T-cell (primary cell): Measurements from ENCODE around the gene DYNC2LI1. TPM values are rescaled to one million over a fixed set of nuclear protein-coding genes. Genes with fewer than 3 reads are reported as not detected.

Source experiments
- ATAC-seq, 4 experiments: fragments of 200-7000 bp in 3 of 4; fragments of 150-1000 bp in 1 of 4; cut with Tn5 transposase; replicated peaks in 1 of 4; 1 replicate in 3 of 4; 2 replicates in 1 of 4; pipeline ENCODE4 v1.10.0; 2021; ENCODE audit warnings: moderate library complexity in 3 of 4, mild to moderate bottlenecking in 2 of 4, moderate number of reproducible peaks in 1 of 4
- CTCF ChIA-PET, 2 donors: fragments of 300-600 bp; sonication (Branson Sonifier 250); formaldehyde crosslinking; loops; one replicate each; lab custom pipeline; 2022; ENCODE audit warnings: antibody characterized with exemption in 2 of 2; lab: Charles Lee
- POLR2A ChIA-PET, 2 donors: fragments of 300-600 bp; sonication (Branson Sonifier 250); formaldehyde crosslinking; loops; one replicate each; lab custom pipeline; 2022; ENCODE audit warnings: antibody characterized with exemption in 2 of 2; lab: Charles Lee
- DNase-seq, 35 experiments: peaks; one replicate each; pipeline versions ENCODE4 v3.0.0 to v3.0.0-alpha.2; 2013 to 2023
- H3K27ac ChIP-seq: one replicate; pipeline ENCODE4 v1.5.1; 2013; ENCODE audit warnings: low read length
- H3K27me3 ChIP-seq, 2 experiments: replicated peaks in 1 of 2; 1 replicate in 1 of 2; 2 replicates in 1 of 2; pipeline versions ENCODE4 v1.6.1 to v1.7.0; 2013; ENCODE audit warnings: low read length in 1 of 2, mixed read lengths in 1 of 2; ENCODE audit not compliant: control insufficient read depth in 2 of 2, insufficient read depth in 2 of 2; ENCODE audit errors: extremely low read depth in 1 of 2
- H3K36me3 ChIP-seq, 2 donors: 1 replicate in 1 of 2; 2 replicates in 1 of 2; pipeline versions ENCODE4 v1.6.1 to v1.7.0; 2013; ENCODE audit warnings: low read length in 1 of 2; ENCODE audit not compliant: control insufficient read depth in 2 of 2, insufficient read depth in 1 of 2; ENCODE audit errors: extremely low read depth in 1 of 2
- H3K4me1 ChIP-seq, 2 experiments: 1 replicate in 1 of 2; 2 replicates in 1 of 2; pipeline versions ENCODE4 v1.6.1 to v1.7.0; 2013; ENCODE audit warnings: low read length in 2 of 2, mixed read lengths in 1 of 2; ENCODE audit not compliant: insufficient read depth in 2 of 2, control insufficient read depth in 1 of 2; ENCODE audit errors: extremely low read depth in 1 of 2
- H3K4me3 ChIP-seq, 2 donors: 1 replicate in 1 of 2; 2 replicates in 1 of 2; pipeline versions ENCODE4 v1.5.1 to v1.7.0; 2013; ENCODE audit warnings: mild to moderate bottlenecking in 2 of 2, low read length in 1 of 2, moderate library complexity in 1 of 2; ENCODE audit not compliant: control insufficient read depth in 1 of 2; ENCODE audit errors: extremely low read depth in 1 of 2
- H3K9me3 ChIP-seq: 2 replicates; pipeline ENCODE4 v1.7.0; 2013
- H3K27ac Mint-ChIP-seq, 2 donors: one replicate each; pipeline ENCODE4 v1.8.0; 2020 to 2021; ENCODE audit warnings: mild to moderate bottlenecking in 2 of 2, mixed read lengths in 2 of 2
- H3K27me3 Mint-ChIP-seq, 2 donors: one replicate each; pipeline ENCODE4 v1.8.0; 2021 to 2022; ENCODE audit warnings: mixed read lengths in 2 of 2
- H3K36me3 Mint-ChIP-seq: one replicate; pipeline ENCODE4 v1.8.0; 2021; ENCODE audit warnings: mixed read lengths
- H3K4me1 Mint-ChIP-seq, 3 donors: one replicate each; pipeline ENCODE4 v1.8.0; 2020 to 2022; ENCODE audit warnings: mixed read lengths in 3 of 3, mild to moderate bottlenecking in 1 of 3
- H3K4me3 Mint-ChIP-seq, 3 donors: one replicate each; pipeline ENCODE4 v1.8.0; 2020 to 2022; ENCODE audit warnings: mild to moderate bottlenecking in 3 of 3, mixed read lengths in 3 of 3, moderate library complexity in 3 of 3
- H3K9me3 Mint-ChIP-seq, 3 donors: one replicate each; pipeline ENCODE4 v1.8.0; 2020 to 2022; ENCODE audit warnings: mixed read lengths in 3 of 3
- WGBS: methylation state at CpG from one replicate; pipeline ENCODE4 v1.1.5; 2013; ENCODE audit warnings: missing lambda C conversion rate; ENCODE audit not compliant: insufficient coverage; 5-methylcytosine and 5-hydroxymethylcytosine counted together
- total RNA-seq, 35 experiments: library from RNA in 6 of 35; stranded (reverse) in 6 of 35; fragments of 120-200 nt in 1 of 35; gene quantifications; one replicate each; pipeline versions ENCODE4 v1.2.1 to v1.2.4 and lab custom pipeline; 2013 to 2026

Gene DYNC2LI1
- total RNA-seq, 5 donors from 2014 or later (not counting 1 experiment from before 2014, with no cell fraction given): 2.4 to 4.7 (median 3.7) TPM

GRCh38 chr2:43812947-43813346 is 39.1 kb downstream of the DYNC2LI1 start:
- no peaks in the 10 kb centered on the region for H3K36me3 ChIP-seq
- no peaks in the 10 kb centered on the region for H3K9me3 Mint-ChIP-seq
- H3K27ac Mint-ChIP-seq: no peak overlapping the region
- no peak overlapping the region for H3K4me3 Mint-ChIP-seq
- no peaks in the 10 kb centered on the region for H3K4me1 Mint-ChIP-seq
- DNase-seq: no peak
- H3K27me3 Mint-ChIP-seq: no peaks in the 10 kb centered on the region
- H3K36me3 Mint-ChIP-seq: peaks cover 3% of the 10 kb centered on the region
- H3K27ac ChIP-seq: no peak overlapping the region
- WGBS: no CpG with 5 or more reads among the region's 2 CpGs
- H3K4me1 ChIP-seq: no peaks in the 10 kb centered on the region
- no peak overlapping the region for H3K4me3 ChIP-seq
- no peaks in the 10 kb centered on the region for H3K9me3 ChIP-seq
- ChIA-PET CTCF (no interaction called here), POLR2A (no interaction called here)
- H3K27me3 ChIP-seq: no peaks in the 10 kb centered on the region
- no peak for ATAC-seq

GRCh38 chr2:43814711-43815110 is 40.9 kb downstream of the DYNC2LI1 start:
- no CpG with 5 or more reads among the region's 3 CpGs for whole genome bisulfite sequencing
- DNase-seq (no peak), ATAC-seq (no peak)
- no peaks in the 10 kb centered on the region for H3K4me1 Mint-ChIP-seq
- no peak overlapping the region for H3K27ac Mint-ChIP-seq
- POLR2A ChIA-PET: no interaction called here
- H3K27me3 Mint-ChIP-seq: peaks cover 0 to 3% of the 10 kb centered on the region in 2 donors
- no peak overlapping the region for H3K27ac ChIP-seq
- H3K9me3 ChIP-seq: no peaks in the 10 kb centered on the region
- no peaks in the 10 kb centered on the region for H3K27me3 ChIP-seq
- H3K36me3 ChIP-seq: no peaks in the 10 kb centered on the region
- CTCF ChIA-PET: no interaction called here
- no peaks in the 10 kb centered on the region for H3K9me3 Mint-ChIP-seq
- no peaks in the 10 kb centered on the region for H3K4me1 ChIP-seq
- H3K4me3 ChIP-seq: no peak overlapping the region
- H3K4me3 Mint-ChIP-seq: no peak overlapping the region
- H3K36me3 Mint-ChIP-seq: peaks cover 3% of the 10 kb centered on the region

GRCh38 chr2:43818761-43819160 is 44.9 kb downstream of the DYNC2LI1 start:
- Mint-ChIP-seq H3K27me3 (peaks cover 15% of the 10 kb centered on the region in 2 donors), H3K9me3 (no peaks in the 10 kb centered on the region), H3K36me3 (no peaks in the 10 kb centered on the region), H3K27ac (no peak overlapping the region), H3K4me1 (no peaks in the 10 kb centered on the region), H3K4me3 (no peak overlapping the region)
- H3K27ac ChIP-seq: no peak overlapping the region
- H3K4me1 ChIP-seq: no peaks in the 10 kb centered on the region
- no peak overlapping the region for H3K4me3 ChIP-seq
- POLR2A ChIA-PET: no interaction called here
- peaks cover 0 to 7% of the 10 kb centered on the region in 2 experiments for H3K27me3 ChIP-seq
- no CpG with 5 or more reads among the region's 5 CpGs for WGBS
- ATAC-seq (no peak), DNase-seq (no peak)
- CTCF ChIA-PET: no interaction called here
- H3K36me3 ChIP-seq: no peaks in the 10 kb centered on the region
- H3K9me3 ChIP-seq: no peaks in the 10 kb centered on the region

GRCh38 chr2:43819491-43820163 is 45.8 kb downstream of the DYNC2LI1 start:
- H3K9me3 ChIP-seq: no peaks in the 10 kb centered on the region
- H3K36me3 ChIP-seq: no peaks in the 10 kb centered on the region
- no peaks in the 10 kb centered on the region for H3K4me1 ChIP-seq
- Mint-ChIP-seq H3K27me3 (peaks cover 16 to 17% of the 10 kb centered on the region in 2 donors), H3K27ac (no peak overlapping the region), H3K36me3 (no peaks in the 10 kb centered on the region), H3K9me3 (no peaks in the 10 kb centered on the region), H3K4me1 (no peaks in the 10 kb centered on the region), H3K4me3 (no peak overlapping the region)
- no peak overlapping the region for H3K4me3 ChIP-seq
- no peak overlapping the region for H3K27ac ChIP-seq
- POLR2A ChIA-PET: no interaction called here
- WGBS: 75% methylated on average over 2 of the region's 7 CpGs
- ATAC-seq (no peak), DNase-seq (no peak)
- peaks cover 0 to 7% of the 10 kb centered on the region in 2 experiments for H3K27me3 ChIP-seq
- CTCF ChIA-PET: no interaction called here

GRCh38 chr2:43822839-43823238 is 49.0 kb downstream of the DYNC2LI1 start:
- Mint-ChIP-seq H3K9me3 (no peaks in the 10 kb centered on the region), H3K36me3 (no peaks in the 10 kb centered on the region), H3K4me3 (no peak overlapping the region), H3K4me1 (no peaks in the 10 kb centered on the region), H3K27ac (no peak overlapping the region), H3K27me3 (peaks cover 16 to 22% of the 10 kb centered on the region in 2 donors)
- ATAC-seq (no peak), DNase-seq (no peak)
- Histone ChIP-seq H3K4me1 (no peaks in the 10 kb centered on the region), H3K9me3 (no peaks in the 10 kb centered on the region), H3K36me3 (no peaks in the 10 kb centered on the region), H3K27ac (no peak overlapping the region), H3K4me3 (no peak overlapping the region), H3K27me3 (peaks cover 0 to 10% of the 10 kb centered on the region in 2 experiments)
- CTCF ChIA-PET: no interaction called here
- POLR2A ChIA-PET: no interaction called here
- 74% methylated on average over 5 of the region's 7 CpGs for WGBS

GRCh38 chr2:43823751-43824150 is 49.9 kb downstream of the DYNC2LI1 start:
- CTCF ChIA-PET: no interaction called here
- WGBS: 79% methylated on average over 7 of the region's 11 CpGs
- no peaks in the 10 kb centered on the region for H3K9me3 ChIP-seq
- no peak for DNase-seq
- no peak overlapping the region for H3K27ac ChIP-seq
- Mint-ChIP-seq H3K4me1 (no peaks in the 10 kb centered on the region), H3K9me3 (no peaks in the 10 kb centered on the region), H3K27me3 (peaks cover 16 to 19% of the 10 kb centered on the region in 2 donors), H3K27ac (no peak overlapping the region), H3K4me3 (no peak overlapping the region), H3K36me3 (no peaks in the 10 kb centered on the region)
- H3K36me3 ChIP-seq: no peaks in the 10 kb centered on the region
- no peak for ATAC-seq
- no peak overlapping the region for H3K4me3 ChIP-seq
- peaks cover 0 to 13% of the 10 kb centered on the region in 2 experiments for H3K27me3 ChIP-seq
- no peaks in the 10 kb centered on the region for H3K4me1 ChIP-seq
- POLR2A ChIA-PET: no interaction called here
